HG02642 (cell line): Measurements from ENCODE around the gene THSD7A.

Source experiments
- ATAC-seq: cut with Tn5 transposase; IDR thresholded peaks from one replicate; pipeline ENCODE4 v1.9.1; 2021; ENCODE audit warnings: mild to moderate bottlenecking; ENCODE audit not compliant: unreplicated experiment, poor library complexity

Gene THSD7A

GRCh38 chr7:11436316-11436715 lies 395.7 kb downstream of the THSD7A start:
- no peak for ATAC-seq

- ATAC-seq = no peak
These were observed 397.6 kb downstream of the THSD7A start for GRCh38 chr7:11434366-11434765.

GRCh38 chr7:11430841-11431240 lies 401.2 kb downstream of the THSD7A start:
- no peak for ATAC-seq

GRCh38 chr7:11430112-11430511 lies 401.9 kb downstream of the THSD7A start:
- ATAC-seq = no peak

GRCh38 chr7:11428877-11429581 lies 403.0 kb downstream of the THSD7A start:
- ATAC-seq = no peak

- peak; percentile 69 for ATAC-seq
These were observed 404.2 kb downstream of the THSD7A start for GRCh38 chr7:11427686-11428273.

GRCh38 chr7:11424006-11424405 lies 408.0 kb downstream of the THSD7A start:
- no peak for ATAC-seq

- ATAC-seq = no peak
These were observed 411.9 kb downstream of the THSD7A start for GRCh38 chr7:11420049-11420448.

GRCh38 chr7:11416641-11417458 lies 415.1 kb downstream of the THSD7A start:
- ATAC-seq = no peak

- no peak for ATAC-seq
These were observed 416.9 kb downstream of the THSD7A start for GRCh38 chr7:11415101-11415500.

- no peak for ATAC-seq
These were observed 418.1 kb downstream of the THSD7A start for GRCh38 chr7:11413901-11414300.

- no peak for ATAC-seq
These were observed 420.0 kb downstream of the THSD7A start for GRCh38 chr7:11412036-11412435.

GRCh38 chr7:11410656-11411644 lies 421.0 kb downstream of the THSD7A start:
- no peak for ATAC-seq

GRCh38 chr7:11404355-11404754 lies 427.6 kb downstream of the THSD7A start:
- no peak for ATAC-seq

GRCh38 chr7:11403781-11404180 lies 428.2 kb downstream of the THSD7A start:
- ATAC-seq = no peak

- ATAC-seq = no peak
These were observed 437.6 kb downstream of the THSD7A start for GRCh38 chr7:11394438-11394837.

- no peak for ATAC-seq
These were observed 452.4 kb downstream of the THSD7A start for GRCh38 chr7:11379641-11380040.

- no peak for ATAC-seq
These were observed 455.5 kb downstream of the THSD7A start for GRCh38 chr7:11376529-11376928.

- no peak for ATAC-seq
These were observed 457.4 kb downstream of the THSD7A start for GRCh38 chr7:11374629-11375028.

- ATAC-seq = no peak
These were observed 458.4 kb downstream of the THSD7A start for GRCh38 chr7:11373546-11374142.
